ENCODE measurements around the gene CLEC16A.

The CLEC16A gene

GRCh38 chr16:11123666-11124065 is 179.3 kb downstream of the CLEC16A start:
- no peak for DNase-seq
- TF ChIP-seq GATA1 (IDR thresholded peaks at IDR 0.05; ENCODE audit: low read depth, low read length) = no peak
- no peak for TF ChIP-seq POLR2A (IDR thresholded peaks at IDR 0.05; ENCODE audit: low read length)

- no peak for DNase-seq
- TF ChIP-seq POLR2A (IDR thresholded peaks at IDR 0.05; ENCODE audit: low read length) (no peak), GATA1 (IDR thresholded peaks at IDR 0.05; ENCODE audit: low read depth, low read length) (no peak)
These were observed 181.6 kb downstream of the CLEC16A start for GRCh38 chr16:11125936-11126335.

- no peak for TF ChIP-seq GATA1 (IDR thresholded peaks at IDR 0.05; ENCODE audit: low read depth, low read length)
- no peak for TF ChIP-seq POLR2A (IDR thresholded peaks at IDR 0.05; ENCODE audit: low read length)
- DNase-seq = no peak
These were observed 182.2 kb downstream of the CLEC16A start for GRCh38 chr16:11126399-11127054.

- TF ChIP-seq POLR2A (IDR thresholded peaks at IDR 0.05; ENCODE audit: low read length) = no peak
- TF ChIP-seq GATA1 (IDR thresholded peaks at IDR 0.05; ENCODE audit: low read depth, low read length) = no peak
These were observed 183.3 kb downstream of the CLEC16A start for GRCh38 chr16:11127610-11128195.

GRCh38 chr16:11128211-11129141 is 184.1 kb downstream of the CLEC16A start:
- peak; percentile 69 to 74 for DNase-seq
- TF ChIP-seq POLR2A (IDR thresholded peaks at IDR 0.05; ENCODE audit: low read length) = no peak
- TF ChIP-seq GATA1 (IDR thresholded peaks at IDR 0.05; ENCODE audit: low read depth, low read length) = no peak

More at GRCh38 chr16:11127610-11128195, 183.3 kb downstream of the CLEC16A start:
- no peak for DNase-seq

GRCh38 chr16:11129378-11129781 is 185.0 kb downstream of the CLEC16A start:
- DNase-seq = peak; percentile 21 to 39
- no peak for TF ChIP-seq GATA1 (IDR thresholded peaks at IDR 0.05; ENCODE audit: low read depth, low read length)

- TF ChIP-seq POLR2A (IDR thresholded peaks at IDR 0.05; ENCODE audit: low read length) (no peak), GATA1 (IDR thresholded peaks at IDR 0.05; ENCODE audit: low read depth, low read length) (no peak)
- DNase-seq = peak in 1 of 2 experiments; percentile 16
These were observed 186.8 kb downstream of the CLEC16A start for GRCh38 chr16:11130978-11131665.

GRCh38 chr16:11131706-11132105 is 187.3 kb downstream of the CLEC16A start:
- TF ChIP-seq POLR2A (IDR thresholded peaks at IDR 0.05; ENCODE audit: low read length) (no peak), GATA1 (IDR thresholded peaks at IDR 0.05; ENCODE audit: low read depth, low read length) (no peak)
- DNase-seq = no peak

GRCh38 chr16:11133344-11133943 is 189.1 kb downstream of the CLEC16A start:
- DNase-seq = peak; percentile 12 to 28
- no peak for TF ChIP-seq POLR2A (IDR thresholded peaks at IDR 0.05; ENCODE audit: low read length)
- no peak for TF ChIP-seq GATA1 (IDR thresholded peaks at IDR 0.05; ENCODE audit: low read depth, low read length)

GRCh38 chr16:11134722-11135463 is 190.5 kb downstream of the CLEC16A start:
- no peak for TF ChIP-seq POLR2A (IDR thresholded peaks at IDR 0.05; ENCODE audit: low read length)
- no peak for TF ChIP-seq GATA1 (IDR thresholded peaks at IDR 0.05; ENCODE audit: low read depth, low read length)
- DNase-seq = no peak

- DNase-seq = no peak
- TF ChIP-seq GATA1 (IDR thresholded peaks at IDR 0.05; ENCODE audit: low read depth, low read length) (no peak), POLR2A (IDR thresholded peaks at IDR 0.05; ENCODE audit: low read length) (no peak)
These were observed 191.2 kb downstream of the CLEC16A start for GRCh38 chr16:11135464-11135973.

GRCh38 chr16:11136600-11136999 is 192.2 kb downstream of the CLEC16A start:
- TF ChIP-seq GATA1 (IDR thresholded peaks at IDR 0.05; ENCODE audit: low read depth, low read length) (no peak), POLR2A (IDR thresholded peaks at IDR 0.05; ENCODE audit: low read length) (no peak)
- DNase-seq = peak in 1 of 2 experiments; percentile 19
